Vagina (tissue), 2 donors: Measurements from ENCODE around the gene PPP1R3C. TPM values are rescaled to one million over a fixed set of nuclear protein-coding genes. Genes with fewer than 3 reads are reported as not detected.

ENCODE experiments used
- DNase-seq, 2 donors: peaks; one replicate each; pipeline ENCODE4 v3.0.0-alpha.2; 2017; ENCODE audit errors: extremely low spot score in 2 of 2
- H3K27ac ChIP-seq: fragments of 200-600 bp; sonication (generic); one replicate; pipeline ENCODE4 v1.5.1; 2019
- H3K27me3 ChIP-seq: fragments of 200-600 bp; sonication (generic); one replicate; pipeline ENCODE4 v1.5.1; 2019
- H3K36me3 ChIP-seq, 2 donors: fragments of 200-600 bp; sonication (generic); one replicate each; pipeline ENCODE4 v1.5.1; 2017 to 2019
- H3K4me1 ChIP-seq: fragments of 200-600 bp; sonication (generic); one replicate; pipeline ENCODE4 v1.5.1; 2019
- H3K4me3 ChIP-seq, 2 donors: fragments of 200-600 bp; sonication (generic); 1 replicate in 1 of 2; 2 replicates in 1 of 2; pipeline ENCODE4 v1.5.1; 2016 to 2019
- H3K9me3 ChIP-seq: fragments of 200-600 bp; sonication (generic); one replicate; pipeline ENCODE4 v1.5.1; 2019
- POLR2A ChIP-seq, 2 donors: fragments of 450-650 bp; IDR thresholded peaks; one replicate each; pipeline ENCODE4 v1.6.1; 2017; ENCODE audit warnings: antibody characterized with exemption in 2 of 2, mild to moderate bottlenecking in 2 of 2, moderate library complexity in 2 of 2
- POLR2AphosphoS5 ChIP-seq, 2 donors: sonication (generic); formaldehyde crosslinking; IDR thresholded peaks; one replicate each; pipeline ENCODE4 v1.9.0; 2017; ENCODE audit warnings: antibody characterized with exemption in 2 of 2, mild to moderate bottlenecking in 2 of 2, low read depth in 1 of 2; ENCODE audit not compliant: insufficient read depth in 1 of 2
- intact Hi-C: fragments of 100-400 bp; cut with DNase I; formaldehyde crosslinking; loops from one replicate; pipeline ENCODE4 v1.15.1; 2023
- total RNA-seq: library from RNA; depleted of rRNA; stranded (reverse); fragments of >200 nt; gene quantifications from one replicate; pipeline ENCODE4 v1.2.3, GENCODE V29; 2016
- TF ChIP-seq, protein P1 (sequence below), 3 experiments: fragments of 450-650 bp in 2 of 3; fragments of 200-600 bp in 1 of 3; sonication (generic) in 1 of 3; IDR thresholded peaks; one replicate each; pipeline ENCODE4 v1.5.1; 2017 to 2019; ENCODE audit warnings: antibody characterized with exemption in 3 of 3, mild to moderate bottlenecking in 2 of 3, moderate library complexity in 2 of 3

PPP1R3C gene
- total RNA-seq, 1 donor from 2014 or later: 26.3 TPM

DNA sequence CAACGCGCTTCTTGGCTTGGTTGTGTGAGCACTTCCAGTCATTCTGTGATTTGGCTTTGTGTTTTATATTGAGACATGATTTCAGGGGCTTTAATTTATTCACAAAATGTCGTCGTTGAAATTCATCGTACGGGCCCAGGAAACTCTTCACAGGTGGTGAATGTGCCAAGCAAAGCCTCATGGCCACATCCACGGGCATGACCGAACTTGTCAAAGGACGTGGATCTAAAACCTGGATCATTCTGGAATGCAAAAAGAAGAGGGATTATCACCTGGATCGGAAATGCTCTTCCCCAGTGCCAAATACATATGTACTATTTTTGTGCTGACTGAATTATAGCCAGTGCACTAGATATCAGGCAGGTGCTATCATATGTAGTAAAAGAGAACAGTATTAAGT lies 2.2 kb downstream of the PPP1R3C start:
- intact Hi-C loops: loop anchor here (10.0 kb wide), 1 partner anchor 136 kb away; no protein-coding TSS in a partner anchor
- Histone ChIP-seq H3K27me3 (no peaks in the 10 kb centered on the region), H3K27ac (peak overlapping the region; percentile 42), H3K4me1 (peaks cover 28% of the 10 kb centered on the region), H3K36me3 (peaks cover 0 to 13% of the 10 kb centered on the region in 2 donors), H3K4me3 (peak overlapping the region in 1 of 2 donors; percentile 66), H3K9me3 (no peaks in the 10 kb centered on the region)
- no peak for DNase-seq
- no peak for TF ChIP-seq POLR2AphosphoS5 (IDR thresholded peaks at IDR 0.05; ENCODE audit: insufficient read depth in 1 of 2, low read depth in 1 of 2)
- TF ChIP-seq POLR2A (IDR thresholded peaks at IDR 0.05): no peak
- TF ChIP-seq, protein P1, sequence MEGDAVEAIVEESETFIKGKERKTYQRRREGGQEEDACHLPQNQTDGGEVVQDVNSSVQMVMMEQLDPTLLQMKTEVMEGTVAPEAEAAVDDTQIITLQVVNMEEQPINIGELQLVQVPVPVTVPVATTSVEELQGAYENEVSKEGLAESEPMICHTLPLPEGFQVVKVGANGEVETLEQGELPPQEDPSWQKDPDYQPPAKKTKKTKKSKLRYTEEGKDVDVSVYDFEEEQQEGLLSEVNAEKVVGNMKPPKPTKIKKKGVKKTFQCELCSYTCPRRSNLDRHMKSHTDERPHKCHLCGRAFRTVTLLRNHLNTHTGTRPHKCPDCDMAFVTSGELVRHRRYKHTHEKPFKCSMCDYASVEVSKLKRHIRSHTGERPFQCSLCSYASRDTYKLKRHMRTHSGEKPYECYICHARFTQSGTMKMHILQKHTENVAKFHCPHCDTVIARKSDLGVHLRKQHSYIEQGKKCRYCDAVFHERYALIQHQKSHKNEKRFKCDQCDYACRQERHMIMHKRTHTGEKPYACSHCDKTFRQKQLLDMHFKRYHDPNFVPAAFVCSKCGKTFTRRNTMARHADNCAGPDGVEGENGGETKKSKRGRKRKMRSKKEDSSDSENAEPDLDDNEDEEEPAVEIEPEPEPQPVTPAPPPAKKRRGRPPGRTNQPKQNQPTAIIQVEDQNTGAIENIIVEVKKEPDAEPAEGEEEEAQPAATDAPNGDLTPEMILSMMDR (IDR thresholded peaks at IDR 0.05): no peak

DNA sequence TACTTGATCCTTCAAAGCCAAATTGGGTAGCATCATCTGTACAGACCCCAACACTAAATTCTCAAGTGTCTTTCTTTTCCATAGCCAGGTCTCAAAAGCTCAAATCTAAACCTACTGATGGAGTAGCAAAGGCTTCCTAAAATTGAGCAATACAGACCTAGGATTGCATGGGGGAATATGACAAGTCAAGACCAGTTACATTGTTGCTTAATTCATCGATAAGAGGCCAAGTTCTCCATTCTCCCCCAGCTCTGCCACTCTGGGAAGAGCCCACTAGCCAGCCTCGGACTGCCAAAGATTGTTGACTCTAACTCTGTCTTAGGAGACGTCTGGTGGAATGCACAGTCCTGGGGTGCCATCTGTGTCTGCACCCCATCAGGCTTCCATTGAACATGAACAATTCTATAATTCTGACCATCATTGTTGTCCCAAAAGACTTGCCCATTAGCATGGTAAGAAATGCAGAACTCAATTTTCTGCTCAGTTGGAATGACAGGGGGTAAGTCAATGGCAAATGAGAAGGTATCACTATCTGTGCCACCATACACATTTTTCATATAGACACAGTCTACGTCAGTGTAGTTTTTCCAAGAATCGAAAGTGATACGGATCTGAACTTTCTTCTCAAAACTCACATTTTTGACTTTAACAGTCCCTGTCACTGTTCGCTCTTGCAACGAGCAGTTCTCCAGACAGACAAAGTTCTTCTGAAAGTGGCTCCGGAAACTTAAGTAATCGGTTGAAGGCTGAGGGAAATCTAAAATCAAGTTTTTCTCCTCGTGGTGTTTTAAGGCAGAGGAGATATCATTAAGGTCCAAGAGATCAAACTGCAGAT lies 2.9 kb downstream of the PPP1R3C start:
- no peak for DNase-seq
- intact Hi-C loops: loop anchor here (10.0 kb wide), 1 partner anchor 135 kb away; no protein-coding TSS in a partner anchor
- TF ChIP-seq POLR2A (IDR thresholded peaks at IDR 0.05) (no peak), POLR2AphosphoS5 (IDR thresholded peaks at IDR 0.05; ENCODE audit: insufficient read depth in 1 of 2, low read depth in 1 of 2) (no peak)
- TF ChIP-seq, protein P1 (IDR thresholded peaks at IDR 0.05): no peak
- no peaks in the 10 kb centered on the region for H3K9me3 ChIP-seq
- H3K36me3 ChIP-seq: peaks cover 0 to 13% of the 10 kb centered on the region in 2 donors
- peak overlapping the region; percentile 17 for H3K27ac ChIP-seq
- H3K27me3 ChIP-seq: no peaks in the 10 kb centered on the region
- peak overlapping the region in 1 of 2 donors; percentile 66 for H3K4me3 ChIP-seq
- H3K4me1 ChIP-seq: peaks cover 28% of the 10 kb centered on the region

DNA sequence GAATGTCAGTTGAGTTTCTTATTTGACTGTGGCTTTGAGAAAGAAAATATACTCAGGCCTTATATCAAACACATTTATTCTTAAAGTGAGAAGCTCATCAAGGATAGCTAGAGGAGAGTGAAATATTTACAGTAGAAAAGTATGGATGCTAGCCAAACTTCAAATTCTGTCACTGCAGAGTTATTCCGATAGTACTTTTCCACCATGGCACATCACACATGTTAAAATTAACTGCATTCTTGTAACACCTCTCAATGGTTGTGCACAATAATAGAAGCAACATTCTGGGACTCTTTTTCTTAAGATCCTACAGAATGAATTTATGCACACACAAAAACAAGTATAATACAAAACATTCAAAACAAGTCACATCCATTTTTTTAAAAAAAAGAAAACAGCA lies 4.5 kb downstream of the PPP1R3C start:
- intact Hi-C loops: no loop called here
- H3K27ac ChIP-seq: no peak overlapping the region
- no peaks in the 10 kb centered on the region for H3K27me3 ChIP-seq
- H3K4me3 ChIP-seq: no peak overlapping the region
- no peak for DNase-seq
- TF ChIP-seq POLR2A (IDR thresholded peaks at IDR 0.05): no peak
- no peak for TF ChIP-seq POLR2AphosphoS5 (IDR thresholded peaks at IDR 0.05; ENCODE audit: insufficient read depth in 1 of 2, low read depth in 1 of 2)
- TF ChIP-seq, protein P1 (IDR thresholded peaks at IDR 0.05): no peak
- peaks cover 24% of the 10 kb centered on the region for H3K4me1 ChIP-seq
- no peaks in the 10 kb centered on the region for H3K9me3 ChIP-seq
- peaks cover 0 to 13% of the 10 kb centered on the region in 2 donors for H3K36me3 ChIP-seq

DNA sequence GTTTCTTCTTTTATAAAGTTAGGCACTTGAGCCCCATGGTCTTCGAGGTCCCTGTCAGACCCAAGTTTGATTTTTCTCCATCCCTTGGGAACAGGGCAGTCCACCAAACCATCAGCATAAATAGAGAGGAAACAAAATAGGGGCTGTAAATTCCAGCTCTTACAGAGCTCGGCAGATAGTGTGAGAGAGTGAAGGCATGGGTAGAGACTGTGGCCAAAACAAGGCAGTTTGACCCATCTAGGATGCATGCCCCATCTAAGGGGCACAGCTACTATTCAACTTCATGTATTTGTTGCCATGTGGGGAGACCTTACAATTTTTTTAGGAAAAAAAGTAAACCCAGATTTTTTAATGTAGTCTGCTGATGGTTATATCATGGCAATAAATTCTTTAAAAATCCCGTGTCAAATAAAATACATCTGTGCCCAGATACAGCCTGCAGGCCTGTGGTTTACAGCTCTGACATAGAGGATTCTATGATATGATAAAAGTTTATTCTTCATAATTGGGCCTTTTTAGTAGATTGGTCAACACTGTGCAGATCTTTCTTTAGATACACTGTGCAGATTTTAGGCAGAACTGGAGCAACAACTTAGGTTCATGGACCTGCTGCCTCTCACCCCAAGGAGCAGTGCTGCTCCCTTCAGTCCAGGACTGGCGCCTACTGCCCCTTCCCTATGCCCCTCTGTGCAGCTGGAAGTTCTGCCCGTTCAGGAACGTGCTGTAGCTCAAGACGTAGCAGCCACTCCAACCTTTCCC lies 5.3 kb downstream of the PPP1R3C start:
- TF ChIP-seq POLR2A (IDR thresholded peaks at IDR 0.05): no peak
- TF ChIP-seq, protein P1 (IDR thresholded peaks at IDR 0.05): no peak
- TF ChIP-seq POLR2AphosphoS5 (IDR thresholded peaks at IDR 0.05; ENCODE audit: insufficient read depth in 1 of 2, low read depth in 1 of 2): no peak
- H3K9me3 ChIP-seq: no peaks in the 10 kb centered on the region
- H3K4me3 ChIP-seq: no peak overlapping the region
- H3K27ac ChIP-seq: no peak overlapping the region
- H3K36me3 ChIP-seq: peaks cover 0 to 13% of the 10 kb centered on the region in 2 donors
- peaks cover 15% of the 10 kb centered on the region for H3K4me1 ChIP-seq
- no peaks in the 10 kb centered on the region for H3K27me3 ChIP-seq
- intact Hi-C loops: no loop called here
- DNase-seq: no peak
